ENCODE measurements around the gene MPPE1. TPM values are rescaled to one million over a fixed set of nuclear protein-coding genes. Genes with fewer than 3 reads are reported as not detected.
A peak's percentile ranks its signal among the peaks of the same experiment; 100 is the strongest.

Gene MPPE1
- total and polyA plus RNA-seq, 9 of the 15 experiments (the other 6 are each of a cell fraction or from before 2014, with no cell fraction given): 10.7 to 19.5 (median 13.3) TPM

GRCh38 chr18:11951390-11951851 lies 43.3 kb upstream of the MPPE1 start (continued):
- TF ChIP-seq NR4A1 (CRISPR knock-in tag; IDR thresholded peaks at IDR 0.05): no peak
- 0 out of 2 replicates have a peak, but pooled peaks have one; percentile 17 for TF ChIP-seq NR4A1 (tag; IDR thresholded peaks at IDR 0.05)
- no peak for TF ChIP-seq PRMT5 (CRISPR knock-in tag; IDR thresholded peaks at IDR 0.05)
- no peak for TF ChIP-seq ZFPM2 (CRISPR knock-in tag; IDR thresholded peaks at IDR 0.05)
- TF ChIP-seq GTF3C2 (IDR thresholded peaks at IDR 0.05; ENCODE audit: borderline replicate concordance, extremely low read depth, insufficient read length): no peak
- TF ChIP-seq RBFOX2 (IDR thresholded peaks at IDR 0.05; ENCODE audit: low read depth, low read length): no peak
- no peak for TF ChIP-seq ZFP91 (CRISPR knock-in tag; IDR thresholded peaks at IDR 0.05)
- peak; percentile 63 to 66 for TF ChIP-seq KDM1A (IDR thresholded peaks at IDR 0.05)
- no peak for TF ChIP-seq RB1 (IDR thresholded peaks at IDR 0.05; ENCODE audit: low read depth)
- no peak for TF ChIP-seq MLX (CRISPR knock-in tag; conservative IDR thresholded peaks at IDR 0.05)
- TF ChIP-seq DLX4 (CRISPR knock-in tag; IDR thresholded peaks at IDR 0.05): no peak
- TF ChIP-seq RBM17 (IDR thresholded peaks at IDR 0.05; ENCODE audit: borderline replicate concordance, low read depth, low read length): no peak
- TF ChIP-seq C11orf30 (IDR thresholded peaks at IDR 0.05; ENCODE audit: low read depth): no peak
- no peak for TF ChIP-seq MED1 (CRISPR knock-in tag; IDR thresholded peaks at IDR 0.05; ENCODE audit: borderline replicate concordance)
- no peak for TF ChIP-seq CSDE1 (IDR thresholded peaks at IDR 0.05)
- no peak for TF ChIP-seq POU5F1 (IDR thresholded peaks at IDR 0.05; ENCODE audit: borderline replicate concordance, low read depth, low read length, partially characterized antibody)
- no peak for TF ChIP-seq ATF6 (CRISPR knock-in tag; IDR thresholded peaks at IDR 0.05)
- 0 out of 2 replicates have a peak, but pooled peaks have one; percentile 33 for TF ChIP-seq GATA2 (CRISPR knock-in tag; IDR thresholded peaks at IDR 0.05)
- no peak for TF ChIP-seq PPARD (CRISPR knock-in tag; IDR thresholded peaks at IDR 0.05)
